22Rv1 (cell line): ENCODE measurements around the gene KMT2B.

Source experiments
- CTCF ChIP-seq: fragments of 450-650 bp; IDR thresholded peaks from 2 replicates; pipeline ENCODE4 v1.5.1; 2017; ENCODE audit warnings: mild to moderate bottlenecking
- ZFX ChIP-seq: fragments of 450-650 bp; IDR thresholded peaks from 2 replicates; pipeline ENCODE4 v1.6.1; 2017; ENCODE audit warnings: antibody characterized with exemption, borderline replicate concordance

- TF ChIP-seq CTCF (no peak), ZFX (no peak)
Observed at GRCh38 chr19:35782589-35782988, 64.8 kb downstream of the KMT2B start.
